ENCODE measurements around the gene EEA1.

EEA1 gene

DNA sequence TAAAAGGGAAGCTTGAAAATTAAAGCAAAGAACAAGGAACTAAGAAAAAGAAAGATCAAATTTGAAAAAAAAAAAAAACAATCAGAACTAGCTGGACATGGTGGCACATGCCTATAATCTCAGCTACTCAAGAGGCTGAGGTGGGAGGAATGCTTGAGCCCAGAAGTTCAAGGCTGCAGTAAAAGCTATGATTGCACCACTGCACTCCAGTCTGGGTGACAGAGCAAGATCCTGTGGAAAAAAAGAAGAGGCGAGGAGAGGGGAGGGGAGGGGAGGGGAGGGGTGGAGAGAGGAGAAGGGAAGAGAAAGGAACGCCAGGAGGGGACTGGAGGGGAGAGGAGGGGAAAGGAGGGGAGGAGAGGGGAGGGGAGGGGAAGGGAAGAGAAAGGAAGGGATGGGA lies 43.0 kb downstream of the EEA1 start:
- Histone ChIP-seq H3K9ac (ENCODE audit: low read length) (no peak overlapping the region), H3K4me1 (ENCODE audit: control insufficient read depth, insufficient read depth, low read length) (no peaks in the 10 kb centered on the region), H3K27ac (ENCODE audit: low read depth, low read length) (no peak overlapping the region), H3K36me3 (ENCODE audit: control insufficient read depth, insufficient read depth, low read length) (no peaks in the 10 kb centered on the region), H3K9me3 (ENCODE audit: control insufficient read depth, insufficient read depth, low read depth, low read length) (no peaks in the 10 kb centered on the region), H3K4me3 (ENCODE audit: low read depth, low read length) (no peak overlapping the region), H3K27me3 (ENCODE audit: control insufficient read depth, insufficient read depth, low read length) (no peaks in the 10 kb centered on the region)

DNA sequence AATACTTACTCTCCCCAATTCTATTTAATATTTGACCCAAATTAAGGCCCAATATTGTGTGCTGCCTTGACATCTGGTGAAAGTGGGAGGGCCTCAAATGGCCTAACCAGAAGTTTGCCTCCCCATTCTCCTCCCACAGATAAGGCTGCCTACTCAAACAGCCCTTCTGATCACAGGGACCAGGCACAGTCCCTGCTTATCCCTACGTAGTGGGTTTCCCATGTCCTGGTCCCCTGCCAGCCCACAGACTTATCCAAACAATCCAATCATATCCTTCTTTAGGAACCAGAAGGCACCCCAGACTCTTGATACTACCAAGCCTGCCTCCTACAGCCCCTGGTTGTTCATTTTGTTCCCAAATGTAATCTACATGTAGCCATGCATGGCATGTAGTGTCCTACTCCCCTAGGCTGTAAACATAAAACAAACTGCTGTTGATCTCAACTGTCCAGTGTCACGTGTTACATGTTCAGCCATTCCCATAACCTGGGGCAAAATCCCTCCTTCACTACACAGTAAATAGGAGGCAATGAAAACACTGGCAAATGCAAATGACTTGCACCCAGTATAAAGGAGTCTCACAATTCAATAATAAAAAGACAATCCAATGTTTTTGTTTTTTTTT lies 49.3 kb downstream of the EEA1 start:
- peaks cover 14% of the 10 kb centered on the region for H3K4me1 ChIP-seq (ENCODE audit: control insufficient read depth, insufficient read depth, low read length)
- no peaks in the 10 kb centered on the region for H3K9me3 ChIP-seq (ENCODE audit: control insufficient read depth, insufficient read depth, low read depth, low read length)
- H3K27me3 ChIP-seq (ENCODE audit: control insufficient read depth, insufficient read depth, low read length), result no peaks in the 10 kb centered on the region
- no peak overlapping the region for H3K9ac ChIP-seq (ENCODE audit: low read length)
- no peak overlapping the region for H3K4me3 ChIP-seq (ENCODE audit: low read depth, low read length)
- H3K27ac ChIP-seq (ENCODE audit: low read depth, low read length), result no peak overlapping the region
- H3K36me3 ChIP-seq (ENCODE audit: control insufficient read depth, insufficient read depth, low read length), result no peaks in the 10 kb centered on the region

DNA sequence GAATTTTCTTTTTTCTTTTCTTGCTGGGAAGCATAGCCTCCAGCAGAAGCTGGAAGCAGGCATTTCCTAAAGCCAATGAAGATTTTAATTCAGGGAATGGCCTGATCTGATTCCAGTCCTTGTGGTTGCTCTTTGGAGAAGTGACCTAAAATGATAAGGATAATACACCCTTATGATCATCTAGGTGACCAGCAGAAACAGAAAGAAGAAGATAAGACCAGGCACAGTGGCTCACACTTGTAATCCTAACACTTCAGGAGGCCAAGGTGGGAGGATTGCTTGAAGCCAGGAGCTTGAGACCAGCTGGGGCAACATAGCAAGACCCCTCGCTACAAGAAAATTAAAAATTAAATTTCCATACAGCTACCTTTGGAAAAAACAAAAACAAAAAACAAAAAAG lies 51.2 kb downstream of the EEA1 start:
- Histone ChIP-seq H3K9ac (ENCODE audit: low read length) (no peak overlapping the region), H3K27me3 (ENCODE audit: control insufficient read depth, insufficient read depth, low read length) (no peaks in the 10 kb centered on the region), H3K9me3 (ENCODE audit: control insufficient read depth, insufficient read depth, low read depth, low read length) (no peaks in the 10 kb centered on the region), H3K4me3 (ENCODE audit: low read depth, low read length) (no peak overlapping the region), H3K27ac (ENCODE audit: low read depth, low read length) (no peak overlapping the region), H3K36me3 (ENCODE audit: control insufficient read depth, insufficient read depth, low read length) (no peaks in the 10 kb centered on the region), H3K4me1 (ENCODE audit: control insufficient read depth, insufficient read depth, low read length) (peaks cover 14% of the 10 kb centered on the region)

DNA sequence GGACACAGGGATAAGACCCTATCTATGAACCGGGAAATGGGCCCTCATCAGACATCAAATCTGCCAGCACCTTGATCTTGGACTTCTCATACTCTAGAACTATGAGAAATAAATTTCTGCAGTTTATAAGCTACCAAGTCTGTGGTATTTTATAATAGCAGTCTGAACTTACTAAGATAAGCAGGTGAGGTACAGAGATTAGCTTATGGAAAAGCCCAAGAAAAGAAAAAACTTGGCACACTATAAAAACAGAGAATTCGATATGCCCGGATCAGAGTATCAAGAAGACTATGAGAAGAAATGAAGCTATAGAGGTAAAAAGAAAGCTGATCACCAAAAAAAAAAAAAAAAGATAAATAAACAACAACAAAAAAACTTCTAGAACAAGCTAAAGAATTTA lies 52.6 kb downstream of the EEA1 start:
- Histone ChIP-seq H3K27me3 (ENCODE audit: control insufficient read depth, insufficient read depth, low read length) (no peaks in the 10 kb centered on the region), H3K4me3 (ENCODE audit: low read depth, low read length) (no peak overlapping the region), H3K9ac (ENCODE audit: low read length) (no peak overlapping the region), H3K4me1 (ENCODE audit: control insufficient read depth, insufficient read depth, low read length) (peaks cover 14% of the 10 kb centered on the region), H3K36me3 (ENCODE audit: control insufficient read depth, insufficient read depth, low read length) (no peaks in the 10 kb centered on the region), H3K9me3 (ENCODE audit: control insufficient read depth, insufficient read depth, low read depth, low read length) (no peaks in the 10 kb centered on the region), H3K27ac (ENCODE audit: low read depth, low read length) (no peak overlapping the region)

DNA sequence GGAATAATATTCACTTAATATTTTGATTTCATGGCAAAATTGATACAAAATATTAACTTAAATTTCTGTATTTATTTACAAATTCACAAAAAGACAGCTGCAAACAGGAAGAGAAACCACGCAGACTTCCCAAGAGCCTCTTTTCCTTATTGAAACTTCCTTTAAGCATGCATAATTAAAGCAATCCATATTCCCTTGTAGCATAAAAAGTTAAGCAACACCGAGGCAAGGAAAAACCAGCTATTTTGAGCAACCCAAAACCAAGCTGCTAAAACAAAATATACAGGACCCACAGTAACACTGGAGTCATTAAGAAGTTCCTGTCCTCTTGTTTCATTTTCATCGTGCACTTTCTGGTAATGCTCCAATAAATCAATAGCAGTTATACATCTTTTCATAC lies 58.0 kb downstream of the EEA1 start:
- no peak overlapping the region for H3K27ac ChIP-seq (ENCODE audit: low read depth, low read length)
- H3K9me3 ChIP-seq (ENCODE audit: control insufficient read depth, insufficient read depth, low read depth, low read length), result no peaks in the 10 kb centered on the region
- H3K4me3 ChIP-seq (ENCODE audit: low read depth, low read length), result no peak overlapping the region
- H3K4me1 ChIP-seq (ENCODE audit: control insufficient read depth, insufficient read depth, low read length), result peaks cover 6% of the 10 kb centered on the region; the same call in 1 of the 2 replicates
- H3K9ac ChIP-seq (ENCODE audit: low read length), result no peak overlapping the region
- H3K27me3 ChIP-seq (ENCODE audit: control insufficient read depth, insufficient read depth, low read length), result no peaks in the 10 kb centered on the region
- no peaks in the 10 kb centered on the region for H3K36me3 ChIP-seq (ENCODE audit: control insufficient read depth, insufficient read depth, low read length)

DNA sequence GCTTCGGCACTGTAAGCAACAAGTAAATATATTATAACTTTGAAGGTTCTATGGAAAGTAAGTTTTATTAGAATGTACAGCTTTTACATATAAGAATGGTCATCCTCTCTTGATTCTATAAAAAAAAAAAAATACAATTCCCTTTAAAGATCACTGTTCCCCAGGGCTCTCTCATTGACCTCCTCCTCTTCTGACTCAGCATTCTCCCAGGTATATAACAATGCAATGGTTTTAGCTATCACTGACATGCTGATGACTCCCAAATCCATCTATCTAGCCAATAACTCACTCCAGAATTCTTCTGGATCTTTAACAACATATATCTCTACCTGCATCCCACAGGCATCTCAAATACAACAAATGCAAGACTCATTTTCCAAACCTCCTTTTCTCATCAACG lies 62.7 kb downstream of the EEA1 start:
- Histone ChIP-seq H3K27me3 (ENCODE audit: control insufficient read depth, insufficient read depth, low read length) (no peaks in the 10 kb centered on the region), H3K4me1 (ENCODE audit: control insufficient read depth, insufficient read depth, low read length) (peaks cover 6% of the 10 kb centered on the region; the same call in 1 of the 2 replicates), H3K36me3 (ENCODE audit: control insufficient read depth, insufficient read depth, low read length) (no peaks in the 10 kb centered on the region)

DNA sequence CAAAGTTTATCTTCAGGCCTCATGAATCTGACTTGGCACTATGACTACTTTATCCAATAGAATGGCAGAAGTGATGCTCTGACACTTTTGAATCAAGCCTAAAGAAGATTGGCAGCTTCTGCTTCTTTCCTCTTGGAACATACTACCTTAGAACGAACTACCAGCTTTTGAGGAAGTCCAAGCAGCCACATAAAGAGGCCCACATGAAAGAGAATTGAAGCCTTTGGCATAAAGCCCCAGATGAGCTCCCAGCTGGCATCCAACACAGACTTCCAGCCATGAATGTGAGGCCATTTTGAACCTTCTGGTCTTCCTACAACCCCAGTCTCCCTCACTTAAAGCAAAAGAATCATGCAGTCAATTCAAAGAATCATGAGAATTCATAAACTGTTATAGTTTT lies 65.8 kb downstream of the EEA1 start:
- peaks cover 5% of the 10 kb centered on the region; the same call in 1 of the 2 replicates for H3K36me3 ChIP-seq (ENCODE audit: control insufficient read depth, insufficient read depth, low read length)
- H3K9me3 ChIP-seq (ENCODE audit: control insufficient read depth, insufficient read depth, low read depth, low read length), result no peaks in the 10 kb centered on the region

More for the DNA sequence above, 62.7 kb downstream of the EEA1 start:
- H3K27ac ChIP-seq (ENCODE audit: low read depth, low read length), result no peak overlapping the region
- H3K9ac ChIP-seq (ENCODE audit: low read length), result no peak overlapping the region
- H3K9me3 ChIP-seq (ENCODE audit: control insufficient read depth, insufficient read depth, low read depth, low read length), result no peaks in the 10 kb centered on the region
- H3K4me3 ChIP-seq (ENCODE audit: low read depth, low read length), result no peak overlapping the region

DNA sequence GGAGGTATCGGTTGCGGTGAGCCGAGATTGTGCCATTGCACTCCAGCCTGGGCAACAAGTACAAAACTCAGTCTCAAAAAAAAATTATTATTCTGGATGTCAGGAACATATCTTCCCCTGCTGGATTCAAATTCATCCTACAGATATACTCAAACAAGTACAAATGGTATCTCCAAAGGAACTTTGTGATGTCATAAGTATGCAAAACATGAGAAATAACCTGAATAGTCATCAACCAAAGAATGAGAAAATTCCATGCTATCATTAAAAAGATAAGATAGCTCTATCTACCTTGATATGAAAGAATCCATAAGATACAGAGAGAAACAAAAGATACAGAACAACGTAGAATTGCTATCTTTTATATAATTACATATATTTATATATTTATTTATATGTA lies 67.7 kb downstream of the EEA1 start:
- peaks cover 8% of the 10 kb centered on the region; the same call in 1 of the 2 replicates for H3K36me3 ChIP-seq (ENCODE audit: control insufficient read depth, insufficient read depth, low read length)
- no peak overlapping the region for H3K27ac ChIP-seq (ENCODE audit: low read depth, low read length)
- no peaks in the 10 kb centered on the region for H3K9me3 ChIP-seq (ENCODE audit: control insufficient read depth, insufficient read depth, low read depth, low read length)
- H3K4me1 ChIP-seq (ENCODE audit: control insufficient read depth, insufficient read depth, low read length), result peaks cover 2% of the 10 kb centered on the region; the same call in 1 of the 2 replicates
- H3K4me3 ChIP-seq (ENCODE audit: low read depth, low read length), result no peak overlapping the region
- no peaks in the 10 kb centered on the region for H3K27me3 ChIP-seq (ENCODE audit: control insufficient read depth, insufficient read depth, low read length)
- H3K9ac ChIP-seq (ENCODE audit: low read length), result no peak overlapping the region

More for the DNA sequence above, 65.8 kb downstream of the EEA1 start:
- no peak overlapping the region for H3K27ac ChIP-seq (ENCODE audit: low read depth, low read length)
- H3K27me3 ChIP-seq (ENCODE audit: control insufficient read depth, insufficient read depth, low read length), result no peaks in the 10 kb centered on the region
- no peak overlapping the region for H3K4me3 ChIP-seq (ENCODE audit: low read depth, low read length)
- no peak overlapping the region for H3K9ac ChIP-seq (ENCODE audit: low read length)
- H3K4me1 ChIP-seq (ENCODE audit: control insufficient read depth, insufficient read depth, low read length), result peaks cover 6% of the 10 kb centered on the region; the same call in 1 of the 2 replicates

DNA sequence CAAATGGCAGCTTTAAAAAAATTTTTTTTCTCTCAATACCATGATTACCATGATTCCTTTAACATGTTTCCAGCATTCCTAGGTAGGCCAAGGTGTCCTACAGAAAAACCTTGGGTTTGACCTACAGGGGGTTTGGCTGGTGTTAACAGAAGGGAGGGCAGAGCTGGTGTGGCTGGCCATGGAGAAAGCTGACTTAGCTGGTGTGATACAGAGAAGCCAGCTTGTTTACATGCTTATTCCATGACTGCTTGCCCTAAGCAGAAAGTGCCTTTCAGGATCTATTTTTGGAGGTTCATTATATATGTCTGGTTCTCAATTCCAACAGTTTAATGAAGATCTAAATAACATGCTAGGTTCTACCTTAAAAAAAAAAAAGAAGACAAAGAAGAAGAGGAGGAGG lies 68.6 kb downstream of the EEA1 start:
- Histone ChIP-seq H3K4me3 (ENCODE audit: low read depth, low read length) (no peak overlapping the region), H3K4me1 (ENCODE audit: control insufficient read depth, insufficient read depth, low read length) (no peaks in the 10 kb centered on the region), H3K36me3 (ENCODE audit: control insufficient read depth, insufficient read depth, low read length) (peaks cover 8% of the 10 kb centered on the region; the same call in 1 of the 2 replicates), H3K27me3 (ENCODE audit: control insufficient read depth, insufficient read depth, low read length) (no peaks in the 10 kb centered on the region), H3K27ac (ENCODE audit: low read depth, low read length) (no peak overlapping the region), H3K9me3 (ENCODE audit: control insufficient read depth, insufficient read depth, low read depth, low read length) (no peaks in the 10 kb centered on the region), H3K9ac (ENCODE audit: low read length) (no peak overlapping the region)

DNA sequence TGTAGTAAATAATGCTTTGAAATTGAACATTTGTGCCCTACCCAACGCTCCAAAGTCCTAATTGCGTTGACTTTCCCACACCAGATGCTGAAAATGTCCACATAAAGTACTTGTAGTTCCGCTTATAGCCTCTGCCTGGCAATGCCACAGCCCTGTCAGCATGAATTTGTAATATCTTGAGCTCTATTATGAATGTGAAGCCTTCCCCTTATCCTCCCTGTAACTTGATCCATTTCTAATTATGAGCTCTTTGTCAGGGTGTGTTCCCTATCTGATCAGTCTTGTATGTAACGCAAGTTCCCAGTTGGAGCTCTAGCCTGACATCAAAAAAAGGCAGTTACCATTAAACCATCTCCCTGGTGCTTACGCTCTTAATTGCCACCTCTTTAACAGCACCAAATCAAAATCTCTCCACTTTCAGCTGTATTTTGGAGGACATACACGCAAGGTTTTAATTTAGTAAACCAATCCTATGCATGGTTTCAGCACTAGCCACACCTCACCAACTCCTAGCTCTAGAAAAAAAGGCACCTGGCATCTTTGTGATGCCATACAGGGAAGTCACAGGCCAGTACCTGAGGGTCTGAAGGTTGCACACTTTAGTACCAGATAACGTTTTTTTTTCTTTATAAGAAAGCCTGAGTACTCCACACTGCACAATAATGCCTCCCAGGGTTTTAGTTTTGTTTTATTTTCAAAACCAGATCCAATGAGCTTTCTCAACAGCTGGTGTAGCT lies 69.3 kb downstream of the EEA1 start:
- no peaks in the 10 kb centered on the region for H3K9me3 ChIP-seq (ENCODE audit: control insufficient read depth, insufficient read depth, low read depth, low read length)
- H3K27ac ChIP-seq (ENCODE audit: low read depth, low read length), result no peak overlapping the region
- H3K4me1 ChIP-seq (ENCODE audit: control insufficient read depth, insufficient read depth, low read length), result no peaks in the 10 kb centered on the region
- H3K4me3 ChIP-seq (ENCODE audit: low read depth, low read length), result no peak overlapping the region
- H3K36me3 ChIP-seq (ENCODE audit: control insufficient read depth, insufficient read depth, low read length), result peaks cover 8% of the 10 kb centered on the region; the same call in 1 of the 2 replicates
- no peak overlapping the region for H3K9ac ChIP-seq (ENCODE audit: low read length)
- H3K27me3 ChIP-seq (ENCODE audit: control insufficient read depth, insufficient read depth, low read length), result no peaks in the 10 kb centered on the region

DNA sequence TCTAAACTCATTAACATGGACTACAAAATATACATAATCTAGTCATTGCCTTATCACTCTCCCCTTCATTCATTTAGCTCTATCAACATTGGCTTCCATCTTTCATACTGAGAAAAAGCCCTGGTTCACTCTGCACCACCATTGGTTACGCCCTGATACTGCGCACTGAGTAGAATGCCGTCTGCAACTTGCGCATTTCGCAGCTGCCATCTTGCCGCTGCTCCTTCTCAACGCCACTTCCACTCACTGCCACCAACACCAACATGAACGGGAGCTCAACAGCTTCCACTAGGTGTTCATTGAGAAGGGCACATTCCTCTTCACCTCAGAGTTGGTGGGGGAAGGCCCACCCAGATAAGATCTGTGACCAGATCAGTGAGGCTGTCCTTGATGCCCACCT lies 71.3 kb downstream of the EEA1 start:
- H3K36me3 ChIP-seq (ENCODE audit: control insufficient read depth, insufficient read depth, low read length), result peaks cover 8% of the 10 kb centered on the region; the same call in 1 of the 2 replicates
- H3K27me3 ChIP-seq (ENCODE audit: control insufficient read depth, insufficient read depth, low read length), result no peaks in the 10 kb centered on the region
- no peak overlapping the region for H3K27ac ChIP-seq (ENCODE audit: low read depth, low read length)
- H3K4me1 ChIP-seq (ENCODE audit: control insufficient read depth, insufficient read depth, low read length), result no peaks in the 10 kb centered on the region
- H3K9me3 ChIP-seq (ENCODE audit: control insufficient read depth, insufficient read depth, low read depth, low read length), result no peaks in the 10 kb centered on the region
- no peak overlapping the region for H3K4me3 ChIP-seq (ENCODE audit: low read depth, low read length)
- no peak overlapping the region for H3K9ac ChIP-seq (ENCODE audit: low read length)
